ENCODE results near the gene GPC6. TPM values are rescaled to one million over a fixed set of nuclear protein-coding genes. Genes with fewer than 3 reads are reported as not detected.

Gene GPC6
- total and polyA plus RNA-seq, 9 of the 15 experiments (the other 6 are each of a cell fraction or from before 2014, with no cell fraction given), result under 0.01 to 0.20 (median 0.01) TPM; not detected in 4

- no peaks in the 10 kb centered on the region for H4K20me1 ChIP-seq (replicated peaks; ENCODE audit: control insufficient read depth, insufficient read depth, low read length)
- no peaks in the 10 kb centered on the region for H3K9me1 ChIP-seq (ENCODE audit: control insufficient read depth, insufficient read depth, low read length)
- no peaks in the 10 kb centered on the region for H3K36me3 ChIP-seq (ENCODE audit: control insufficient read depth, insufficient read depth, low read length)
- H3K4me3 ChIP-seq, result no peak overlapping the region
- H3K4me1 ChIP-seq (replicated peaks in 1 of 2; ENCODE audit: control insufficient read depth in 2 of 2, insufficient read depth in 2 of 2, low read length in 2 of 2), result no peaks in the 10 kb centered on the region
- H3K9me3 ChIP-seq (replicated peaks; ENCODE audit: control insufficient read depth, insufficient read depth, low read depth, low read length), result no peaks in the 10 kb centered on the region
- ChIA-PET CTCF (ENCODE audit: low intra/inter-chr PET ratio) (no interaction called here), POLR2A (no interaction called here)
- H2AFZ ChIP-seq (ENCODE audit: low read depth, low read length), result no peak overlapping the region
- ATAC-seq, result no peak
- TF ChIP-seq MTA2 (IDR thresholded peaks at IDR 0.05; ENCODE audit: low read depth) (no peak), NFRKB (IDR thresholded peaks at IDR 0.05; ENCODE audit: low read depth) (no peak), PML (IDR thresholded peaks at IDR 0.05; ENCODE audit: low read length) (no peak), MEF2A (IDR thresholded peaks at IDR 0.05; ENCODE audit: control insufficient read depth, low read depth, low read length) (no peak), HINFP (tag; conservative IDR thresholded peaks at IDR 0.05; ENCODE audit: low read depth) (no peak), POLR2AphosphoS2 (IDR thresholded peaks at IDR 0.05; ENCODE audit: low read length) (no peak), HMGXB4 (CRISPR knock-in tag; IDR thresholded peaks at IDR 0.05) (no peak), SIX5 (IDR thresholded peaks at IDR 0.05; ENCODE audit: borderline replicate concordance in 1 of 2, insufficient read depth in 1 of 2, low read depth in 1 of 2, low read length in 2 of 2) (no peak), ZZZ3 (IDR thresholded peaks at IDR 0.05) (no peak), TOE1 (IDR thresholded peaks at IDR 0.05; ENCODE audit: borderline replicate concordance) (no peak), TOE1 (CRISPR knock-in tag; IDR thresholded peaks at IDR 0.05; ENCODE audit: borderline replicate concordance, low read depth) (no peak), KDM5B (IDR thresholded peaks at IDR 0.05; ENCODE audit: insufficient replicate concordance, low read depth, low read length) (no peak), ZEB2 (IDR thresholded peaks at IDR 0.05) (no peak), SMARCC2 (IDR thresholded peaks at IDR 0.05; ENCODE audit: low read depth) (no peak), CBX3 (IDR thresholded peaks at IDR 0.05; ENCODE audit: borderline replicate concordance in 1 of 2, low read length in 2 of 2) (no peak)
- in situ Hi-C loops (cut with MboI) (no loop called here), intact Hi-C loops (cut with micrococcal nuclease) (no loop called here)
- H3K27me3 ChIP-seq (ENCODE audit: control insufficient read depth in 2 of 2, insufficient read depth in 2 of 2, low read length in 2 of 2), result no peaks in the 10 kb centered on the region
- no peak overlapping the region for H3K4me2 ChIP-seq (ENCODE audit: insufficient read depth, low read length)
- FAIRE-seq, result no peak
- no TSS peak for BruUV-seq (replicated peaks)
- no peak overlapping the region for H3K27ac ChIP-seq (ENCODE audit: extremely low read depth, low read depth, low read length)
- WGBS (ENCODE audit: insufficient coverage, low coverage, missing lambda C conversion rate), result 0% methylated on average over 3 of the region's 3 CpGs
- H3K9ac ChIP-seq (ENCODE audit: insufficient read depth in 1 of 2, low read depth in 2 of 2, low read length in 2 of 2), result no peak overlapping the region
- no peaks in the 10 kb centered on the region for H3K79me2 ChIP-seq (ENCODE audit: control insufficient read depth, insufficient read depth, low read length)
- no peak for DNase-seq (ENCODE audit: extremely low read depth in 1 of 4, low spot score in 3 of 4)
Observed at GRCh38 chr13:94112227-94112626, 885.6 kb downstream of the GPC6 start.
